Keratinocyte (primary cell): ENCODE data around the gene CKMT2. TPM values are rescaled to one million over a fixed set of nuclear protein-coding genes. Genes with fewer than 3 reads are reported as not detected.

Experiments
- DNase-seq: peaks from one replicate; pipeline ENCODE4 v3.0.0-alpha.2; 2011; ENCODE audit warnings: low read depth, missing footprints, low spot score
- FAIRE-seq: peaks from 2 replicates; lab custom pipeline; 2011; peaks lifted over from hg19 to GRCh38; lab: Jason Lieb, UNC
- H2AFZ ChIP-seq: 2 replicates; pipeline ENCODE4 v1.6.0; 2012; ENCODE audit warnings: low read length, control low read depth, inconsistent platforms; ENCODE audit not compliant: control insufficient read depth
- H3K27ac ChIP-seq: 2 replicates; pipeline ENCODE4 v1.5.1; 2011; ENCODE audit warnings: low read length; ENCODE audit not compliant: control insufficient read depth, insufficient read depth
- H3K27me3 ChIP-seq: 3 replicates; pipeline ENCODE4 v1.6.0; 2011; ENCODE audit warnings: low read length; ENCODE audit not compliant: control insufficient read depth, insufficient read depth; ENCODE audit errors: extremely low read depth
- H3K36me3 ChIP-seq, 2 experiments: 2 replicates in 1 of 2; 3 replicates in 1 of 2; pipeline ENCODE4 v1.5.1; 2011; ENCODE audit warnings: low read length in 2 of 2, mild to moderate bottlenecking in 1 of 2; ENCODE audit not compliant: control insufficient read depth in 2 of 2, insufficient read depth in 2 of 2; ENCODE audit errors: extremely low read depth in 1 of 2
- H3K4me1 ChIP-seq: 3 replicates; pipeline ENCODE4 v1.5.1; 2011; ENCODE audit warnings: low read length; ENCODE audit not compliant: control insufficient read depth, insufficient read depth; ENCODE audit errors: extremely low read depth
- H3K4me2 ChIP-seq: 3 replicates; pipeline ENCODE4 v1.6.0; 2011; ENCODE audit warnings: low read depth, low read length; ENCODE audit not compliant: control insufficient read depth, insufficient read depth; ENCODE audit errors: extremely low read depth
- H3K4me3 ChIP-seq, 3 experiments: fragments of 200-600 bp in 1 of 3; sonication (generic) in 1 of 3; 2 replicates in 2 of 3; 3 replicates in 1 of 3; pipeline ENCODE4 v1.5.1; 2011 to 2016; ENCODE audit warnings: low read length in 3 of 3, mild to moderate bottlenecking in 3 of 3, control low read depth in 2 of 3, inconsistent platforms in 1 of 3, low read depth in 1 of 3, mixed read lengths in 1 of 3, mixed run types in 1 of 3, moderate library complexity in 1 of 3; ENCODE audit not compliant: control insufficient read depth in 2 of 3, insufficient read depth in 2 of 3; ENCODE audit errors: extremely low read depth in 1 of 3
- H3K79me2 ChIP-seq: 2 replicates; pipeline ENCODE4 v1.6.0; 2012; ENCODE audit warnings: low read length; ENCODE audit not compliant: control insufficient read depth, insufficient read depth
- H3K9ac ChIP-seq: 3 replicates; pipeline ENCODE4 v1.6.0; 2011; ENCODE audit warnings: low read length; ENCODE audit not compliant: control insufficient read depth, insufficient read depth; ENCODE audit errors: extremely low read depth
- H3K9me1 ChIP-seq: 3 replicates; pipeline ENCODE4 v1.6.0; 2011; ENCODE audit warnings: low read length; ENCODE audit not compliant: control insufficient read depth, insufficient read depth; ENCODE audit errors: extremely low read depth
- H3K9me3 ChIP-seq: 2 replicates; pipeline ENCODE4 v1.5.1; 2012; ENCODE audit warnings: low read depth, low read length; ENCODE audit not compliant: control insufficient read depth
- H4K20me1 ChIP-seq: 3 replicates; pipeline ENCODE4 v1.6.0; 2011; ENCODE audit warnings: low read length; ENCODE audit not compliant: control insufficient read depth, insufficient read depth; ENCODE audit errors: extremely low read depth
- EZH2 ChIP-seq: IDR thresholded peaks from one replicate; pipeline ENCODE4 v1.6.1; 2012; ENCODE audit warnings: inconsistent platforms, mild to moderate bottlenecking, low read length, moderate library complexity
- dilution Hi-C: fragments of 300-500 bp; cut with MboI; formaldehyde crosslinking; loops from one replicate; pipeline ENCODE4 v1.7.0; 2020; ENCODE audit warnings: low sequenced_read_pairs; ENCODE audit not compliant: extremely low pct_ligation_motif_present
- polyA plus RNA-seq, 5 experiments: library from polyadenylated mRNA; depleted of rRNA in 3 of 5; stranded (reverse) in 3 of 5; stranded (forward) in 1 of 5; unstranded in 1 of 5; fragments of >200 nt; gene quantifications; 1 replicate in 1 of 5; 2 replicates in 3 of 5; 3 replicates in 1 of 5; pipeline versions ENCODE4 v1.2.1 to v1.2.3, GENCODE V29; 2011 to 2012; ENCODE audit warnings: missing spikeins in 2 of 5, low read depth in 1 of 5, low replicate concordance in 1 of 5
- TF ChIP-seq, protein P1 (sequence below), 3 experiments: IDR thresholded peaks in 1 of 3; conservative IDR thresholded peaks in 1 of 3; optimal IDR thresholded peaks in 1 of 3; 2 replicates in 2 of 3; 3 replicates in 1 of 3; pipeline versions ENCODE3 to v1.5.1; 2011; ENCODE audit warnings: low read length in 3 of 3, mild to moderate bottlenecking in 3 of 3, moderate library complexity in 2 of 3, control low read depth in 1 of 3, inconsistent platforms in 1 of 3; ENCODE audit not compliant: insufficient read depth in 2 of 3; ENCODE audit errors: extremely low read depth in 1 of 3

CKMT2 gene
- polyA plus RNA-seq, 1 donor (not counting 4 experiments of a cell fraction or from before 2014, with no cell fraction given): not detected

DNA sequence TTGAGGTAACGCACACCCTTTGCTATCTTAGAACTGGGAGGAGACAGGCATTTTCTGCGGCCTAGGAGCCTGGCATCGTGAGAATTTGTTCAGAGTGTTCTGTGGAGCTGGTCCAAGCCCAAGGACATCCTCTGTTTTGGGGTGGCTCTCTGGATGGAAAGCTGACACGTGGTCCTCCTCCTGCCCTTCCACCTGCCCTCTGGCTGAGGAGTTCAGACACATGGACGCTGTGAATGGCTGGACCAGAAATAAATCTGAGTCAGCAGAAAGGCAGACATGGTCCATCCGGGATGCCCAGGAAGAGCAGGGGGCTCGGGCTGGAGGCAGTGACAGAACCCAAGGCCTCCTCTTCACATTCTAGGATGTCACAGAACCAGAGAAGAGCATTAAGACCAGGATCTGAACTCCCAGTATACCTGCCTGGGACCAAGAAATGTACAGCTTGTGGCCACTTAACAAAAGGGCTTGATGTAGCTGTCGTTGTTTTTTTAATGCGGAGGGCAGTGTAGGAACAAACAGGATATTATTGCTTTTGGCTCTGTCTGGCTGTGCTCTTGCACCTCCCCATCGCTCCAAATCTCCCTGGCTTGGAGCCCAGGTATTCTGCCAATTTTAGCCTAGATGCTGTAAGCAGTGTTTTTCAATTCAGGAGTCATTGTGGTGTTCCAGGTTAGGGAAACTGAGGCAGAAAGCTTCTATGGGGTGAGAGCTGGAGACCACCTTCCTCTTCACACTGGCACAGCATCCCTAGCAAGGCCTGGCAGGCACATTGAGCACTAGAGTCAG, 2.4 kb downstream of the CKMT2 start:
- H3K9me3 ChIP-seq: no peaks in the 10 kb centered on the region
- no peaks in the 10 kb centered on the region for H3K36me3 ChIP-seq
- peaks cover 5% of the 10 kb centered on the region for H3K4me1 ChIP-seq
- DNase-seq (no peak), FAIRE-seq (no peak)
- H4K20me1 ChIP-seq: no peaks in the 10 kb centered on the region
- no peak overlapping the region for H3K4me3 ChIP-seq
- no peak overlapping the region for H3K4me2 ChIP-seq
- no peaks in the 10 kb centered on the region for H3K9me1 ChIP-seq
- no peaks in the 10 kb centered on the region for H3K79me2 ChIP-seq
- no peak overlapping the region for H3K9ac ChIP-seq
- H3K27me3 ChIP-seq: no peaks in the 10 kb centered on the region
- H2AFZ ChIP-seq: no peak overlapping the region
- TF ChIP-seq EZH2: no peak
- TF ChIP-seq, protein P1, sequence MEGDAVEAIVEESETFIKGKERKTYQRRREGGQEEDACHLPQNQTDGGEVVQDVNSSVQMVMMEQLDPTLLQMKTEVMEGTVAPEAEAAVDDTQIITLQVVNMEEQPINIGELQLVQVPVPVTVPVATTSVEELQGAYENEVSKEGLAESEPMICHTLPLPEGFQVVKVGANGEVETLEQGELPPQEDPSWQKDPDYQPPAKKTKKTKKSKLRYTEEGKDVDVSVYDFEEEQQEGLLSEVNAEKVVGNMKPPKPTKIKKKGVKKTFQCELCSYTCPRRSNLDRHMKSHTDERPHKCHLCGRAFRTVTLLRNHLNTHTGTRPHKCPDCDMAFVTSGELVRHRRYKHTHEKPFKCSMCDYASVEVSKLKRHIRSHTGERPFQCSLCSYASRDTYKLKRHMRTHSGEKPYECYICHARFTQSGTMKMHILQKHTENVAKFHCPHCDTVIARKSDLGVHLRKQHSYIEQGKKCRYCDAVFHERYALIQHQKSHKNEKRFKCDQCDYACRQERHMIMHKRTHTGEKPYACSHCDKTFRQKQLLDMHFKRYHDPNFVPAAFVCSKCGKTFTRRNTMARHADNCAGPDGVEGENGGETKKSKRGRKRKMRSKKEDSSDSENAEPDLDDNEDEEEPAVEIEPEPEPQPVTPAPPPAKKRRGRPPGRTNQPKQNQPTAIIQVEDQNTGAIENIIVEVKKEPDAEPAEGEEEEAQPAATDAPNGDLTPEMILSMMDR (optimal IDR thresholded peaks at IDR 0.05 in 1 of 3, IDR thresholded peaks at IDR 0.05 in 1 of 3, conservative IDR thresholded peaks at IDR 0.05 in 1 of 3; ENCODE audit: extremely low read depth in 1 of 3, insufficient read depth in 2 of 3, low read length in 3 of 3): no peak
- dilution Hi-C loops: no loop called here
- no peak overlapping the region for H3K27ac ChIP-seq

DNA sequence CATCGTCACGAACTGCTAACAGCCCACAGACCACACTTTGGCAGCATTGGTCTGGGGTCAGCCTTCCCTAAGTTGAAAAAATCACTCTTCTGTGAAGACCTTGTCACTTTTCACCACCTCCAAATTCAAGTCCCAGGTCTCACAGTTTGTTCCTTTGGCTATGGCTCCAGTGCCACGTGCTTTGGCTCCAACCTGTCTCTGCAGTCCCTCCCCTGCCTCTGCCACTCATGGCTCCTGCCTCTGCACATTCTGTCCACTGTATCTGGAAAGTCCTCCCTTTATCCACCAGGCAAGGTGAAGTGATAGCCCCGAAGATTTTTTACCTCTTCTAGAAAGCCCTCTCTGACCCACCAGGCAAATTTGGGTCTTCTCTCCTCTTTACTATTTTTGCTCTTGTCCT, 5.3 kb downstream of the CKMT2 start:
- H3K4me2 ChIP-seq: no peak overlapping the region
- H3K4me1 ChIP-seq: peaks cover 5% of the 10 kb centered on the region
- H3K27me3 ChIP-seq: no peaks in the 10 kb centered on the region
- no peak overlapping the region for H3K27ac ChIP-seq
- FAIRE-seq (no peak), DNase-seq (no peak)
- no peaks in the 10 kb centered on the region for H3K9me1 ChIP-seq
- H3K9ac ChIP-seq: no peak overlapping the region
- no peak overlapping the region for H2AFZ ChIP-seq
- no peaks in the 10 kb centered on the region for H3K79me2 ChIP-seq
- no peaks in the 10 kb centered on the region for H4K20me1 ChIP-seq
- H3K4me3 ChIP-seq: no peak overlapping the region
- TF ChIP-seq EZH2: no peak
- TF ChIP-seq, protein P1 (optimal IDR thresholded peaks at IDR 0.05 in 1 of 3, IDR thresholded peaks at IDR 0.05 in 1 of 3, conservative IDR thresholded peaks at IDR 0.05 in 1 of 3; ENCODE audit: extremely low read depth in 1 of 3, insufficient read depth in 2 of 3, low read length in 3 of 3): no peak
- dilution Hi-C loops: no loop called here
- H3K36me3 ChIP-seq: no peaks in the 10 kb centered on the region
- no peaks in the 10 kb centered on the region for H3K9me3 ChIP-seq
